ENCODE data around the gene FBXO15.

Gene FBXO15

GRCh38 chr18:74147491-74147778 is 199 bp downstream of the FBXO15 start:
- H3K27me3 ChIP-seq (replicated peaks), result no peaks in the 10 kb centered on the region
- H3K4me3 ChIP-seq (ENCODE audit: low read depth, low read length), result peak overlapping the region; percentile 96
- TF ChIP-seq, protein P1, sequence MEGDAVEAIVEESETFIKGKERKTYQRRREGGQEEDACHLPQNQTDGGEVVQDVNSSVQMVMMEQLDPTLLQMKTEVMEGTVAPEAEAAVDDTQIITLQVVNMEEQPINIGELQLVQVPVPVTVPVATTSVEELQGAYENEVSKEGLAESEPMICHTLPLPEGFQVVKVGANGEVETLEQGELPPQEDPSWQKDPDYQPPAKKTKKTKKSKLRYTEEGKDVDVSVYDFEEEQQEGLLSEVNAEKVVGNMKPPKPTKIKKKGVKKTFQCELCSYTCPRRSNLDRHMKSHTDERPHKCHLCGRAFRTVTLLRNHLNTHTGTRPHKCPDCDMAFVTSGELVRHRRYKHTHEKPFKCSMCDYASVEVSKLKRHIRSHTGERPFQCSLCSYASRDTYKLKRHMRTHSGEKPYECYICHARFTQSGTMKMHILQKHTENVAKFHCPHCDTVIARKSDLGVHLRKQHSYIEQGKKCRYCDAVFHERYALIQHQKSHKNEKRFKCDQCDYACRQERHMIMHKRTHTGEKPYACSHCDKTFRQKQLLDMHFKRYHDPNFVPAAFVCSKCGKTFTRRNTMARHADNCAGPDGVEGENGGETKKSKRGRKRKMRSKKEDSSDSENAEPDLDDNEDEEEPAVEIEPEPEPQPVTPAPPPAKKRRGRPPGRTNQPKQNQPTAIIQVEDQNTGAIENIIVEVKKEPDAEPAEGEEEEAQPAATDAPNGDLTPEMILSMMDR (IDR thresholded peaks at IDR 0.05; ENCODE audit: low read depth, low read length, missing control alignments), result no peak
- in situ Hi-C loops (cut with HindIII; ENCODE audit: low pct_ligation_motif_present, low sequenced_read_pairs), result no loop called here
- no peak overlapping the region for H3K27ac ChIP-seq
- no peaks in the 10 kb centered on the region for H3K36me3 ChIP-seq (replicated peaks)
- DNase-seq, result no peak

- Histone ChIP-seq H3K36me3 (replicated peaks) (no peaks in the 10 kb centered on the region), H3K27me3 (replicated peaks) (no peaks in the 10 kb centered on the region), H3K27ac (no peak overlapping the region), H3K4me3 (ENCODE audit: low read depth, low read length) (peak overlapping the region; percentile 96)
- in situ Hi-C loops (cut with HindIII; ENCODE audit: low pct_ligation_motif_present, low sequenced_read_pairs), result no loop called here
- TF ChIP-seq, protein P1 (IDR thresholded peaks at IDR 0.05; ENCODE audit: low read depth, low read length, missing control alignments), result no peak
- no peak for DNase-seq
Observed at GRCh38 chr18:74146756-74147155, 878 bp downstream of the FBXO15 start.

GRCh38 chr18:74142252-74142651 is 5.4 kb downstream of the FBXO15 start:
- Histone ChIP-seq H3K27ac (no peak overlapping the region), H3K36me3 (replicated peaks) (no peaks in the 10 kb centered on the region), H3K4me3 (ENCODE audit: low read depth, low read length) (no peak overlapping the region), H3K27me3 (replicated peaks) (no peaks in the 10 kb centered on the region)
- in situ Hi-C loops (cut with HindIII; ENCODE audit: low pct_ligation_motif_present, low sequenced_read_pairs), result no loop called here
- no peak for DNase-seq
- TF ChIP-seq, protein P1 (IDR thresholded peaks at IDR 0.05; ENCODE audit: low read depth, low read length, missing control alignments), result no peak

DNA sequence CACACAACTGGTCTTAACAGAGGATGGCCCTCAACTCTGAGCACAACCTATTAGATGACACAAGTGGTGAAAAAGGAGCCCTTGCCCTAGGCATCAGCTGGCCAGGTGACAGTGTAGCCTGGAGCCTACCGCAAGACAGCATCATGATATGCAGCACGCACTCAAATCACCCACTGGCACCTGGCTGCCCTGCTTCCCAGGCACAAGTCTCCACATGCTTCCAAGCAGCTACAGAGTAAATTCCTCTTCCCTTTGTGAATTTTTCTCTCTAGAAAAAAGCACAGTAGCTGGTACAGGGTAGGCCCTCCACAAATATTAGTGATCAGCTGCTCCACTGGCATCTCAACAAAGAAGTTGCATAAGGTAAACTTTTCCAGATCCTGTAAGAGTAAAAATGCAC is 6.0 kb downstream of the FBXO15 start:
- TF ChIP-seq, protein P1 (IDR thresholded peaks at IDR 0.05; ENCODE audit: low read depth, low read length, missing control alignments), result no peak
- H3K4me3 ChIP-seq (ENCODE audit: low read depth, low read length), result no peak overlapping the region
- H3K27ac ChIP-seq, result no peak overlapping the region
- H3K27me3 ChIP-seq (replicated peaks), result no peaks in the 10 kb centered on the region
- no peaks in the 10 kb centered on the region for H3K36me3 ChIP-seq (replicated peaks)
- no peak for DNase-seq
- in situ Hi-C loops (cut with HindIII; ENCODE audit: low pct_ligation_motif_present, low sequenced_read_pairs), result no loop called here

- H3K36me3 ChIP-seq (replicated peaks), result no peaks in the 10 kb centered on the region
- in situ Hi-C loops (cut with HindIII; ENCODE audit: low pct_ligation_motif_present, low sequenced_read_pairs), result no loop called here
- TF ChIP-seq, protein P1 (IDR thresholded peaks at IDR 0.05; ENCODE audit: low read depth, low read length, missing control alignments), result no peak
- no peaks in the 10 kb centered on the region for H3K27me3 ChIP-seq (replicated peaks)
- no peak overlapping the region for H3K4me3 ChIP-seq (ENCODE audit: low read depth, low read length)
- H3K27ac ChIP-seq, result no peak overlapping the region
- DNase-seq, result no peak
Observed at GRCh38 chr18:74140582-74140981, 7.1 kb downstream of the FBXO15 start.

- no peaks in the 10 kb centered on the region for H3K27me3 ChIP-seq (replicated peaks)
- TF ChIP-seq, protein P1 (IDR thresholded peaks at IDR 0.05; ENCODE audit: low read depth, low read length, missing control alignments), result no peak
- no peak overlapping the region for H3K4me3 ChIP-seq (ENCODE audit: low read depth, low read length)
- no peaks in the 10 kb centered on the region for H3K36me3 ChIP-seq (replicated peaks)
- peak overlapping the region; percentile 42 for H3K27ac ChIP-seq
- in situ Hi-C loops (cut with HindIII; ENCODE audit: low pct_ligation_motif_present, low sequenced_read_pairs), result no loop called here
- peak; percentile 83 for DNase-seq
Observed at GRCh38 chr18:74139888-74140287, 7.7 kb downstream of the FBXO15 start.
